H1 (cell line): ENCODE results near the gene CLEC16A. TPM values are rescaled to one million over a fixed set of nuclear protein-coding genes. Genes with fewer than 3 reads are reported as not detected.

ENCODE experiments used
- CTBP2 ChIP-seq: IDR thresholded peaks from 2 replicates; pipeline ENCODE4 v1.7.0; 2011; ENCODE audit warnings: borderline replicate concordance, mild to moderate bottlenecking, moderate library complexity, mixed read lengths, low read length; ENCODE audit not compliant: insufficient read depth, insufficient read length
- RAD21 ChIP-seq, 2 experiments: IDR thresholded peaks in 1 of 2; conservative IDR thresholded peaks in 1 of 2; 2 replicates each; pipeline ENCODE4 v1.6.1; 2011; ENCODE audit warnings: low read depth in 2 of 2, low read length in 2 of 2, improper control_type of control experiment in 1 of 2, inconsistent platforms in 1 of 2, mild to moderate bottlenecking in 1 of 2, moderate library complexity in 1 of 2
- SP1 ChIP-seq: IDR thresholded peaks from 2 replicates; pipeline ENCODE4 v1.6.1; 2011; ENCODE audit warnings: low read depth, low read length
- polyA plus RNA-seq, 7 experiments: library from polyadenylated mRNA; depleted of rRNA in 3 of 7; stranded (reverse) in 5 of 7; unstranded in 2 of 7; fragments of >200 nt in 5 of 7; fragments of 200-250 nt in 2 of 7; gene quantifications; 1 replicate in 5 of 7; 2 replicates in 1 of 7; 4 replicates in 1 of 7; pipeline versions ENCODE4 v1.2.1 to v1.2.3, GENCODE V29; 2011 to 2013; ENCODE audit warnings: missing spikeins in 2 of 7, mixed read lengths in 2 of 7
- total RNA-seq: library from RNA; stranded (reverse); fragmentation: NEBNext Ultra II Directional; extraction: Animal tissue kit (Norgen Biotek cat#: 25700); gene quantifications from 2 replicates; pipeline ENCODE4 v1.2.1, GENCODE V29; 2021

Gene CLEC16A
- total and polyA plus RNA-seq, 2 of the 8 experiments (the other 6 are each of a cell fraction or from before 2014, with no cell fraction given), result 7.6 to 19.3 TPM

GRCh38 chr16:11097787-11098167 is 153.4 kb downstream of the CLEC16A start (continued):
- no peak for TF ChIP-seq RAD21 (IDR thresholded peaks at IDR 0.05 in 1 of 2, conservative IDR thresholded peaks at IDR 0.05 in 1 of 2; ENCODE audit: low read depth in 2 of 2, low read length in 2 of 2)
- TF ChIP-seq CTBP2, result no peak
- TF ChIP-seq SP1, result no peak
